Bronchial epithelial cell (primary cell): ENCODE data around the gene TECPR2. TPM values are rescaled to one million over a fixed set of nuclear protein-coding genes. Genes with fewer than 3 reads are reported as not detected.

Source experiments
- DNase-seq: peaks from one replicate; pipeline ENCODE4 v3.0.0-alpha.2; 2010; ENCODE audit warnings: low read depth
- FAIRE-seq: peaks from 2 replicates; lab custom pipeline; 2011; peaks lifted over from hg19 to GRCh38; lab: Jason Lieb, UNC
- H3K27me3 ChIP-seq: 2 replicates; pipeline ENCODE4 v1.5.1; 2011; ENCODE audit warnings: low read length; ENCODE audit not compliant: control insufficient read depth, insufficient read depth
- H3K36me3 ChIP-seq: 2 replicates; pipeline ENCODE4 v1.5.1; 2011; ENCODE audit warnings: low read length; ENCODE audit not compliant: control insufficient read depth, insufficient read depth
- H3K4me3 ChIP-seq: 2 replicates; pipeline ENCODE4 v1.5.1; 2011; ENCODE audit warnings: mild to moderate bottlenecking, low read depth, low read length, control low read depth
- CTCF ChIP-seq: IDR thresholded peaks from 2 replicates; pipeline ENCODE4 v1.5.1; 2011; ENCODE audit warnings: mild to moderate bottlenecking, moderate library complexity, low read length, control low read depth, inconsistent platforms; ENCODE audit not compliant: insufficient read depth, severe bottlenecking
- total RNA-seq: library from RNA; depleted of rRNA; stranded (reverse); fragments of >200 nt; gene quantifications from 2 replicates; pipeline ENCODE4 v1.2.1, GENCODE V29; 2014

The TECPR2 gene
- total RNA-seq, 1 donor from 2014 or later = 4.7 TPM

- TF ChIP-seq CTCF = no peak
- H3K36me3 ChIP-seq = peaks cover 9% of the 10 kb centered on the region
- FAIRE-seq (peak; percentile 86), DNase-seq (peak; percentile 57)
- H3K27me3 ChIP-seq = no peaks in the 10 kb centered on the region
- no peak overlapping the region for H3K4me3 ChIP-seq
Observed at GRCh38 chr14:102500158-102500662, 137.5 kb downstream of the TECPR2 start.

GRCh38 chr14:102500713-102501112 is 138.0 kb downstream of the TECPR2 start:
- FAIRE-seq = peak; percentile 40
- no peak for TF ChIP-seq CTCF

GRCh38 chr14:102501751-102502315 is 139.1 kb downstream of the TECPR2 start:
- Histone ChIP-seq H3K36me3 (peaks cover 9% of the 10 kb centered on the region), H3K4me3 (no peak overlapping the region), H3K27me3 (no peaks in the 10 kb centered on the region)
- FAIRE-seq (no peak), DNase-seq (no peak)
- no peak for TF ChIP-seq CTCF

More at GRCh38 chr14:102500713-102501112, 138.0 kb downstream of the TECPR2 start:
- Histone ChIP-seq H3K4me3 (no peak overlapping the region), H3K36me3 (peaks cover 9% of the 10 kb centered on the region), H3K27me3 (no peaks in the 10 kb centered on the region)
- no peak for DNase-seq

GRCh38 chr14:102502571-102502970 is 139.8 kb downstream of the TECPR2 start:
- no peak for DNase-seq
- FAIRE-seq = no peak
- H3K4me3 ChIP-seq = no peak overlapping the region
- H3K27me3 ChIP-seq = no peaks in the 10 kb centered on the region
- H3K36me3 ChIP-seq = peaks cover 6% of the 10 kb centered on the region
- TF ChIP-seq CTCF = no peak

- Histone ChIP-seq H3K4me3 (no peak overlapping the region), H3K36me3 (peaks cover 4% of the 10 kb centered on the region), H3K27me3 (no peaks in the 10 kb centered on the region)
- DNase-seq = peak; percentile 59
- peak; percentile 7 for FAIRE-seq
- TF ChIP-seq CTCF = no peak
Observed at GRCh38 chr14:102503641-102504327, 141.0 kb downstream of the TECPR2 start.
